HG02943 (cell line): ENCODE data around the gene MICU1.
"Not testable (repeated sequence)": the region's sequence is repeated elsewhere in the genome, so short reads cannot be mapped to it uniquely, and the experiment has no call there.

Experiments
- ATAC-seq: cut with Tn5 transposase; IDR thresholded peaks from one replicate; pipeline ENCODE4 v1.9.1; 2021; ENCODE audit warnings: mild to moderate bottlenecking, low read depth, moderate library complexity; ENCODE audit not compliant: unreplicated experiment

Gene MICU1

DNA sequence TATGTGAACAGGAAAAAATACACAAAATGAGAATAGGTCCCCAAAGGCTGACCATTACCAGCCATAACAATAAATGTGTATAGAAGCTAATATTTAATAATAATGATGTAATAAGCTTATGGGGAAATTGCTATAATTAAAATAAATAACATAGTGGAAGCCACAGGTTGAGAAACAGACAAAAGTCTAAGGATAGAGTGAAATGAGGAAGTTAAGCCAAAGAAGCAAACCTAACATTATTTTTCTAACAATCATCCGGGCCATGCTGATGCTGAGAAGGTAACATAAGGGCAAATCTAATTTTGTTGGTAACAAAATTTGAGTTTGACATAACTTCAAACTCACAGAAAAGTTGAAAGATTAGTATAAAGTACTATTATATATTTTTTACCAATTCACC is 115.9 kb downstream of the MICU1 start:
- no peak for ATAC-seq

DNA sequence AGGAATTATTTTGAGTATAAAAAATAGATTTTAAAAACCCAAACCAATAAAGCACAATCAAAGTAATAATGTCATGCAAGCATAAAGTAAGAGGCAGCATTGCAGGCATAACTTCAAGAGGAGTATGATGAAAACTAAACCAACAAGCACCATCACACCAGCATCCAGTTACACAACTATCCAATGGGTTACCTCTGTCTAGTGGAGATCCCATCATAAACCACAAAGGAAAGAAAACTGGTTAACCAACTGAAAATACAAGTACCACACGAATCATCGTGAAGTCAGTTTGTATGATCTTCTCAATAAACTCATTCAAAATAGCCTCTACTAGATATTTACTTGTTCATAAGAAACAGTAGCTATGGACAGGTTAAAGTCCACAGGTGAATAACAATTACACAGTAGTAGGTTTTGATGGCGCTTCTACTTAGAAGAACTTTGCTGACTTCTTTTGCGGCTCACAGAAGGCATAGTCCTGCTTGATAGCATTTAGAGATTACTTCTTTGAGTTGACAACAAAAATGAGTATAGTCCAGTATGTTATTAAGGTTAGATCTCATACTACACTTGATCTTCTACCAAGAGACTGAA is 116.6 kb downstream of the MICU1 start:
- no peak for ATAC-seq

DNA sequence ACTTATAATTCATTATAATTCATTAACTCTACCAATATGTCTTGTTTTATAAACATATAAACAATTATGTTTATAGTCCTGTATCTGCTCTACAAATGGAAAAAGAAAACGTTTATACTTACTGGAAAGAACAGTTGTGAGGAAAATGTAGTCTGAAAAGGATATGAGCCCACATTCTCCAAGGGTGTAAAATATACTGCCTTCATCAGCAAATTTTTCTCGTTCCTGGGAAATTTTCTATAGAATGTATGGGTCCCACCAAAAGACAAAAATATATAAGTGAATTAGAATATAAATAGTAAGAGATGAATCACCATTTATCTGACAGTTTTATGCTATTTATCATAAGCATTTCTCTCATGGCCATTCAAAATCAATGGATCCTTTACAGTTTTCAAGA is 117.8 kb downstream of the MICU1 start:
- ATAC-seq = no peak

DNA sequence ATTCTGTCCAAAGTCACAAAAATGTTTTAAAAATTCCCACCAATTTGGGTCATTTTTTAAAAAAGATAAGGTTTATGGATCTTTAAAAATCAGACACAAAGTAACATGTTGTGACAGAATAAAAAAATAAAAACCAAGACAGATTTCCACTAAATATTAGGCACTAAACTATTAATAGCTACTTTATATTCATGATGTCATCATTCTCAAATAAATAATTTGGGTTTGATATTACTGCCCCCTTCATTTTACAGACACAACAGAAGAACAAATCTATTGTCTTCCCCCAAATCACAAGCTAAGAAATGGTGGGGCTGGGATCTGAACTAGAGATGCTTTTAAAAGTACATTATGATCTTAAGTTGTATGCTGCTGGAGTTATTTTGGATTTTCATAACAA is 119.4 kb downstream of the MICU1 start:
- ATAC-seq = no peak

DNA sequence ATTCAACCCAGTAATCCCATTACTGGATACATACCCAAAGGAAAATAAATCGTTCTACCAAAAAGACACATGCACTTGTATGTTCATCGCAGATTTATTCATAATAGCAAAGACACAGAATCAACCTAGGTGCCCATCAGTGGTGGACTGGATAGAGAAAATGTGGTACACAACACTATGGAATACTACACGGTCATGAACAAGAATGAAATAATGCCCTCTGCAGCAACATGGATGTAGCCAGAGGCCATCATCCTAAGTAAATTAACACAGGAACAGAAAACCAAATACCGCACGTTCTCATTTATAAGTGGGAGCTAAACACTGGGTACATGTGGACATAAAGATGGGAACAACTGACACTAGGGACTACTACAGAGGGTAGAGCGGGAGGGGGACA is 120.4 kb downstream of the MICU1 start:
- ATAC-seq = no peak

DNA sequence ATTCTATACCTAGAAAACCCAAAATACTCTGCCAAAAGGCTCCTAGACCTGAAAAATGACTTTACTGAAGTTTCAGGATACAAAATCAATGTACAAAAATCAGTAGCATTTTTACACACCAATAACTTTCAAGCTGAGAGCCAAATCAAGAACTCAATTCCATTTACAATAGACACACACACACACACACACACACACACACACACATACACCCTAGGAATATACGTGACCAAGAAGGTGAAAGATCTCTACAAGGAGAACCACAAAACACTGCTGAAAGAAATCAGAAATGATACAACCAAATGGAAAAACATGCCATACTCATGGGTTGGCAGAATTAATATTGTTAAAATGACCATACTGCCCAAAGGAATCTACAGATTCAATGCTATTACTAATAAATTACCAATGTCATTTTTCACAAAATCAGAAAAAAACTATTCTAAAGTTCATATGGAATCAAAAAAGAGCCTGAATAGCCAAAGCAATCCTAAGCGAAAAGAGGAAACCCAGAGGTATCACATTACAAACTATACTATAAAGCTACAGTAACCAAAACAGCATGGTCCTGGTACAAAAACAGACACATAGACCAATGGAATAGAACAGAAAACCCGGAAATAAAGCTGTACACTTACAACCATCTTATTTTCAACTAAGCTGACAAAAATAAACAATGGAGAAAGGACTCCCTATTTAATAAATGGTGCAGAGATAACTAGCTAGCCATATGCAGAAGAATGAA is 122.0 kb downstream of the MICU1 start:
- ATAC-seq = no peak

DNA sequence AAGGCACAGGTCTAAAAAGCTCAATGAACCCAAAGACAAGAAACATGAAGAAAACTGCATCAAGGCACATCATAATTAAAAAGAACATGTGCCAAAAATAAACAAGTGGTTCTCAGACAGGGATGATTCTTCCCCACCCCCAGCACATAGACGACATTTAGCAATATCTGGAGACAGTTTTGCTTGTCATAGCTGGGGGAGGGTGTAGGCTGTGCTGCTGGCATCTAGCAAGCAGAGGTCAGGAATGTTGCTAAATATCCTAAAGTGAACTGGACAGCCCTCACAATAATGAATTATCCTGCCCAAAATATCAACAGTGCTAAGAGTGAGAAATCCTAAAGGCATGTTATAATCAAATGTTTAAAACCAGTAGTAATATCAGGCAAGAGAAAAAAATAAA is 122.6 kb downstream of the MICU1 start:
- no peak for ATAC-seq

DNA sequence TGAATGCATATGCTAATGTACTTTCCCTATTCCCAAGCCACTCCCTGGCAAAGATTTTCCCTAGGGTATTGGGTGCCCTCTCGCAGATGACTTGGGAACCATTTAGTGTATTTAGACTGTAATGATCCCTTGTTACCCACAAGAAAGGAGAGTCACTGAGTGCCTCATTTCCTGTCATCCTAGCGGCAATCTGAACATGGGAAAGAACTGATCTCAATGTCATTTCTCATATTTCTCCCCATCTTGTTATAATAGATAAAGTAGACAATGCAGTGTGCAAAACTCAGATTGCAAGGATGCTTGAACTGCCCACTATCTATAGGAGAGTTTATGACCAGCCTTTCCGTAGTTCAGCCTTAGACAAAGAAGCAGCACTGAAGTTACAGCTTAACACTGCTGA is 123.3 kb downstream of the MICU1 start:
- no peak for ATAC-seq

DNA sequence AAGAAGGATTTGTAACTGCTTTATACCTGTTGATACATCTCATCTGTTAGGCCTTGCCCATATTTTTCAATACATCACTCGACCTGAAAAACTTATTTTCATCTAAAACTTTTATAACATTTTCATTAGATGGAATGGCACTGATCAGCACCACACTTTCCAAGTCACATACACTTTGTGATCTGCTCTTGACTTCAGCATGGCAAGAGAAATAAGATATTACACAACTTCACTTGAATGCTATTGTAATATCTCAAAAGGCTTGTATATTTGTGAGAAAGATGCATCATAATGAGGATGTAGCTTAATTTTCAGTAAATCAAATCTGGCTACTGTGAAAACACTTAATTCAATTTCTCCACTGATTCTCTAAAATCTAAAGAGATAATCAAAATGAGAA is 126.2 kb downstream of the MICU1 start:
- no peak for ATAC-seq

DNA sequence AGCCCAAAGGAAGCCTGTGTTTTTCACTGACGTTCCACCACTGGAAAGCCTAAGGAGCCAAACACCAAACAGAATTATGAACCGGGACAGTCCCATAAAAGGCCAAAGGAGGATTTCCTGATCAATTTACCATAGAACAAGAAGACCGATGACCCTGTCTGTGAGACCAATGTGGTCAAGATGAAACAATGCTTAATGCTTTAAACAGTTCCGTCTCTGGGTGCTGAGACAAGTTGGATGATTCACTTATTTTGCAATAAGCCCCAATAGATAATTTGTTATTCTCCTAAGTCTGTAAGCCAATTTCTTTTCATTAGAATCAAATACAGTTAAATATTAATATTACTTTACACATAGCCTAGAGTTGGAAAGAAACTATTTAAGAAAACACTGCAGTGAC is 134.9 kb downstream of the MICU1 start:
- ATAC-seq = no peak

DNA sequence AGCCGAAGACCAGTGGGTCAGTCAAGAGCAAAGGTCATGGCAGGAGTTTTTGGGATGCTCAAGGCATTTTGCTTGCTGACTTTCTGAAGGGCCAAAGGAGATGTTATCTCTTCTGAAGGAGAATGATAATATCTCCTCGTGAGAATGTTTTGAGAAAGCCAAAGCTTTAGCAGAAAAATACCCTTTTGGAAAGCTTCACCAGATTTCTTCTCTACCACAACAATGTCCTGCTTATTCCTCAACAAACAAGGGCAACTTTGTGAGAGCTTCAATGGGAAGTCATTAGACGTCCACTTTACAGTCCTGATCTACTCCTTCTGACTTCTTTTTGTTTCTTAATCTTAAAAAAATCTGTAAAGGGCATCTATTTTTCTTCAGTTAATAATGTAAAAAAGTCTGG is 138.4 kb downstream of the MICU1 start:
- ATAC-seq = no peak

DNA sequence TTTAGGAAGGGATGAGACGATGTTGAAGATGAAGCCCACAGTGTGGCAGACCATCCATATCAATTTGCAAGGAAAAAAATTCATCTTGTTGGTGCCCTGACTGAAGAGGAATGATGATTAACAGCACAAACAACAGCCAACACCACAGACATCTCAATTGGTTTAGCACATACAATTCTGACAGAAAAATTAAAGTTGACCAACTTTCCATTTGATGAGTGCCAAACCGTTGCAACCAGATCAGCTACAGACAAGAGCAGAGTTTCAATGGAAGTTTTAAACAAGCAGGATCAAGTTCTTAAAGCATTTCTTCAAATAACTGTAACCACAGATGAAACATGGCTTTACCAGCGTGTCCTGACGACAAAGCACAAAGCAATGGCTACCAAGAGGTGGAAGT is 138.8 kb downstream of the MICU1 start:
- ATAC-seq = no peak

DNA sequence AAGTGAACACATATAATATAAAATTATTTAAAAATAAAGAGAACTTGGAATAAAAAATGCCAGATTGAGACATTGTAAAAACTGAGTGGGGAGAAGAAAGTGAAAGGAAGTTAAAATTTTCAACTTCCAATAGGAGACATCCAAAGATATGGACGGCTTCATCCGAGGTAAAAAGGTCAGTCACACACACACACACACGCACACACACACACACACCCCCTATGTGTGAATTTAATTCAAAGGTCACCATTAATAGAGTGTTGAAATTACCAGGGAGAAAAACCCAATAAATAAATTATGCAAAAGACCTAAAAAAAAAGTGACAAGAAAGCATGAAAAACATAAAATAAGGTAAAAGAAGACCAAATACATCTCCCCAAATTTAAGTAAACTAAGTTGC is 140.2 kb downstream of the MICU1 start:
- ATAC-seq = no peak

DNA sequence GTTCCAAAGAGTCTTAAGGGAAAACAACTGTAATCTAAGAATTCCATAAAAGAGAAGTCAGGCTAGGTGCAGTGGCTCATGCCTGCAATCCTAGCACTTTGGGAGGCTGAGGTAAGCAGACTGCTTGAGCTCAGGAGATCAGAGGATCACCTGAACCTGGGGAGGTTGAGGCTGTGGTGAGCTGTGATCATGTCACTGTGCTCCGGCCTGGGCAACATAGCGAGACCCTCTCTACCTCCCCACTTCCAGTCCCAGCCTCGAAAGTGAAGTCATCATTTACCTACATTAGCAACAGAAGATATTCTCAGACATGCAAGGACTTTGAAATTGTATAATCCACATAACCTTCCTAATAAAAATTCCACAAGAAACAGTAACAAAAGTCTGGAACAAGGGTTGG is 141.4 kb downstream of the MICU1 start:
- no peak for ATAC-seq

DNA sequence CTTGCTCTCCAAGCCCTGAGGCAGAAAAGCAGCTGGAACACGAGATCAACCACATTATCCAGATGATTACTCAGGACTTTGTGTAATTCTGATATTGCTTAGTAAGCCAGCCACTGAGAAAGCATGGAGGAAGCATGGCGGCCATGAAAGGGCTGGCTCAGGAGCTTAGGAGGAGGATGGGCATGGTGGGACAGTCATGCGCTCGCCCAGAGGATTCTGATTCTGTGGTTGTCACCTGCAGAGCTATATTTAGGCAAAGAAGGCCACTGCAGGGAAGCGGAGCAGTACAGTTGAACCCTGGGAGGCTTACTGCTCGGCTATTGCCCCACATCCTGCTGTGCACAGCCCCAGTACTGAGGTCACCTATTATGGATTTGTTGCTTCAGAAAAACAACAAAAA is 142.4 kb downstream of the MICU1 start:
- no peak for ATAC-seq

DNA sequence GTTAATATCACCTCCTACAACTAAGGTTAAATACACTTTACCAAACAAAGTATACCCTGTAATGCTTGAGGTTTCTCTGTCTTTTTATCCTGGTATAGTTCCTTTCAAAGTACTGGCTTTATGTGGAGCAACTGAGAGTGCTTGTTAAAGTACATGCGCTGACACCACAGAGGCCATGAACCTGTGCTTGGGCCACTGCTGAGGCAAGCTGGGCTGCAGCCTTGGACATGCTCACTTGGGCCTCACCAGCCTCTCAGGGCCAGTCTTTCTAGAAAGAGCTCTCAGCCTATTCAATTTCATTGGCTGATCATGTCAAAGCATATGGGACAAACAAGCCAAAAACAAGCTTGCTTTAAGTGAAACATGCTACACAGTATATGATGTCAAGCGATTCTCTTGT is 145.0 kb downstream of the MICU1 start:
- ATAC-seq = no peak

DNA sequence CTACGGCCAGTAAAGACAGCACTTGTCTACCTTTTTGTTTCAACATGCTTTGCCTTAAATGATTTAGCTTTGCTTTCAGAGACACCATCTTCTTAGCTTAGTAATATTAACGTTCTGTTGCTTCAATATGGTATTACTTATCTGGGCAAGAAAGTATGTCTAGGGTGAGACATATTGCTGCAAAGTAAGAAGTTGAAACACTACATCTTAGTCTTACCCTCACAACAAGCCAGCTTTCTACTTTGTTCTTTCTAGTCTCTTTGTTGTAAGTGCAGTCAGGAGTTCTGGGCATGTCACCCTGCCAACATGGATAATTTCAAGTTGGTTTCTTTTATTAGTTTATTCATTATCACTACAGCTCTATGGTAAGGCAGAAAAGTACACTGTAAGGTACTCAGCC is 148.4 kb downstream of the MICU1 start:
- ATAC-seq = no peak

DNA sequence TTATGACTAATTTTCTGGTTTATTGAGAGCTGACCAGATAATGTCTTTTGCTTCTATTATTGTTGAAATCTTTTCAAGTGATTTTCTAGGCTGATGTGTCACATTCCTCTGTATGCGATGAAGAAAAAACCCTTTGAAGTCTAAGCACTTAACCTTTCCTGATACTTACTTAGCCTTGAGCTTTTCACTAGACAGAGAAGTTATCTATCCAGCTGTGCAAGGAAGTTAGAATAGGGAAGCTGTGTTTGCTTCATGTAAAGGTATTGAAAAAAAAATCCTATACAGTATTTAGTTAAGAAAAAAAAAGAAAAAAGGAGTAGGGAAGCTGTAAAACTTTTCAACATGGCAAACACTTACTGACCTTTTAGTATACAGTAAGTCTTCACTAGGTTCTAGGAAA is 153.6 kb downstream of the MICU1 start:
- no peak for ATAC-seq

DNA sequence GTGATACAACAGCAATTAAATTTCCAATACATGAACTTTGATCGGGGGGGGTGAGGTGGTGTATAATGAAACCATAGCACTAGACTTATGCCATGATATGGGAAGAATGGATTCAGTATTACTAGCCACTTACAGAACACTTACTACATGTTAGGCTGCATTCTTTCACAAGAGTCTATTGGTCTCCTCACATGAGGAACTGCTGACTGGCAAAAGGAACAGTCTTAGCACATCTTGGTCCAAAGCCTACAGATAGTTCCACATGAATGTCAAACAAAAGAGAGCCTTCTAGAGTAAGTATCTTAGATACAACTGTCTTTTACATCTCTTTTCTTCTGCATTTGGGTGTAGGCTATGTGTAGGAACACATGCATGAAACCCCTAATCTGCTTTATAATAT is 155.2 kb downstream of the MICU1 start:
- no peak for ATAC-seq

DNA sequence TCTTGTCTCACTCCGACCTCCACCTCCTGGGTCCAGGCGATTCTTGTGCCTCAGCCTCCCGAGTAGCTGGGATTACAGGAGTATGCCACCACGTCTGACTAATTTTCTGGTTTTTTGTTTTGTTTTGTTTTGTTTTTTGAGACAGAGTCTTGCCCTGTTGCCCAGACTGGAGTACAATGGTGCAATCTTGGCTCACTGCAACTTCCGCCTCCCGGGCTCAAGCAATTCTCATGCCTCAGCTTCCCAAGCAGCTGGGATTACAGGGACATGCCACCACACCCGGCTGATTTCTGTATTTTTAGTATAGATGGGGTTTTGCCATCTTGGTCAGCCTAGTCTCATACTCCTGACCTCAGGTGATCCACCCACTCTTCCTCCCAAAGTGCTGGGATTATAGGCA is 158.8 kb downstream of the MICU1 start:
- ATAC-seq = not testable (repeated sequence)

DNA sequence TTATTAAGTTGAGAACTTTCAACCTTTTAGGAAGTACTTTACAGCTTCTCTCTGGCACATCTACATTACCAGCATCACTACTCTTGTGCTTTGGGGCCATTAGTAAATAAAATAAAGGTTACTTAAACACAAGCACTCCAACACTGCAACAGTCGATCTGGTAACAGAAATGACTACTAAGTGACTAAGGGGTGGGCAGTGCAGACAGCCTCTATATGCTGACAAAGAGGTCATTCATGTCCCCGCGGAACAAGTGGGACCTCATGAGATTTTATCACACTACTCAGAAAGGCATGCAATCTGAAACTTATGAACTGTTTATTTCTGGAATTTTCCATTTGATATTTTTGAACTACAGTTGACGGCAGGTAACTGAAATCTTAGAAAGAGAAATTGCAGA is 159.9 kb downstream of the MICU1 start:
- no peak for ATAC-seq

DNA sequence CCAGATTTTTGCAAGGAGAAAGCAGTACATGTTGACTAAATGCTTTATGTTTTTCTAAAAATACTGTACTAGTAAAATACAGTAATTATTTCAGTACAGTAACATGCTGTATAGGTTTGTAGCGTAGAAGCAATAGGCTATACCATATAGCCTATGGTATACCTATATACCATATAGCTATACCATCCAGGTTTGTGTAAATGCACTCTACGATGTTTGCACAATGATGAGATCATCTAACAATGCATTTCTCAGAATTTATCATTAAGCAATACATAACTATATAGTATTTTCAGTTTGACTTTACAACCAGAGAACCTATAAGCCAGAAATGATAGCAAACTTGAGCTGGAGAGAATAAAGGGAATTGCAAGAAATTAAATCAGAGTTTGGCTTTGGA is 161.4 kb downstream of the MICU1 start:
- no peak for ATAC-seq

DNA sequence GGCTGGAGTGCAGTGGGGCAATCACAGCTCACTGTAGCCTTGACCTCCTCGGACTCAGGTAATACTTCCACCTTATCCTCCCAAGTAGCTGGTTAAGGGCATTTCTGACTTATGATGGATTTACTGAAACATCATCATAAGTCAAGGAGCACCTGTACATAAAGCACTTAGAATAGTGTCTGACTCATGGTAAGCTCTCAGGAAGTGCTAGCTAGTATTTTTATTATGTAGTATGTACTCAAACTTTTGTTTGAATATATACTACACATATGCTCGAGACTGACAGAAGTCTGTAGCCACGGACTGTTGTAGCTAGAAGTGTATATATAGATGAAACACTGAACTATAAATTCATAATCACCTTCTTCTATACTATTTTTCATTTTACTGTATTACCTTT is 163.6 kb downstream of the MICU1 start:
- no peak for ATAC-seq
